Activated CD4-positive, alpha-beta memory T cell treated with anti-CD3 and anti-CD28 coated beads for 36 hours (primary cell): ENCODE results near the gene PLIN4. TPM values are rescaled to one million over a fixed set of nuclear protein-coding genes. Genes with fewer than 3 reads are reported as not detected.
"Not testable (repeated sequence)": the region's sequence is repeated elsewhere in the genome, so short reads cannot be mapped to it uniquely, and the experiment has no call there.

Experiments used
- CTCF ChIA-PET: fragments of 350-600 bp; sonication (Branson Sonifier 250); formaldehyde crosslinking; loops from one replicate; lab custom pipeline; 2021; ENCODE audit warnings: antibody characterized with exemption, inconsistent platforms; lab: Charles Lee
- POLR2A ChIA-PET: fragments of 350-600 bp; sonication (Branson Sonifier 250); formaldehyde crosslinking; loops from one replicate; lab custom pipeline; 2021; ENCODE audit warnings: antibody characterized with exemption; lab: Charles Lee
- DNase-seq: peaks from one replicate; pipeline ENCODE4 v3.0.0-alpha.2; 2020
- H3K27ac Mint-ChIP-seq: one replicate; pipeline ENCODE4 v1.8.0; 2021; ENCODE audit warnings: mixed read lengths
- H3K27me3 Mint-ChIP-seq: one replicate; pipeline ENCODE4 v1.8.0; 2021; ENCODE audit warnings: mixed read lengths
- H3K36me3 Mint-ChIP-seq: one replicate; pipeline ENCODE4 v1.8.0; 2021; ENCODE audit warnings: mixed read lengths
- H3K4me1 Mint-ChIP-seq: one replicate; pipeline ENCODE4 v1.8.0; 2021; ENCODE audit warnings: low read depth, mixed read lengths
- H3K4me3 Mint-ChIP-seq: one replicate; pipeline ENCODE4 v1.8.0; 2021; ENCODE audit warnings: mild to moderate bottlenecking, mixed read lengths
- H3K9me3 Mint-ChIP-seq: one replicate; pipeline ENCODE4 v1.8.0; 2021; ENCODE audit warnings: mixed read lengths
- intact Hi-C: fragments of 100-400 bp; cut with micrococcal nuclease; formaldehyde crosslinking; loops from one replicate; pipeline ENCODE4 v1.15.1; 2023
- total RNA-seq, 2 experiments: library from RNA; stranded (reverse); gene quantifications; one replicate each; pipeline ENCODE4 v1.2.3, GENCODE V29; 2021

Gene PLIN4
- total RNA-seq, 2 experiments from 2014 or later: 0.02 TPM; not detected in 1

- intact Hi-C loops: no loop called here
- Mint-ChIP-seq H3K9me3 (no peaks in the 10 kb centered on the region), H3K27ac (no peak overlapping the region), H3K4me3 (no peak overlapping the region), H3K27me3 (peaks cover 15% of the 10 kb centered on the region), H3K4me1 (peaks cover 2% of the 10 kb centered on the region), H3K36me3 (no peaks in the 10 kb centered on the region)
- POLR2A ChIA-PET: no interaction called here
- CTCF ChIA-PET: interaction anchor here (4.5 kb wide), 1 partner anchor 7 kb away, joined by 33 read pairs; no protein-coding TSS in a partner anchor
- no peak for DNase-seq
Measured at GRCh38 chr19:4533334-4533733, 15.0 kb upstream of the PLIN4 start.

- Mint-ChIP-seq H3K27me3 (peaks cover 15% of the 10 kb centered on the region), H3K4me3 (no peak overlapping the region), H3K27ac (no peak overlapping the region), H3K9me3 (no peaks in the 10 kb centered on the region), H3K4me1 (peaks cover 2% of the 10 kb centered on the region), H3K36me3 (no peaks in the 10 kb centered on the region)
- DNase-seq: no peak
- POLR2A ChIA-PET: no interaction called here
- intact Hi-C loops: no loop called here
- CTCF ChIA-PET: no interaction called here
Measured at GRCh38 chr19:4531562-4532165, 13.4 kb upstream of the PLIN4 start.

GRCh38 chr19:4529924-4530522 is 11.7 kb upstream of the PLIN4 start:
- Mint-ChIP-seq H3K9me3 (no peaks in the 10 kb centered on the region), H3K36me3 (no peaks in the 10 kb centered on the region), H3K4me3 (no peak overlapping the region), H3K4me1 (no peaks in the 10 kb centered on the region), H3K27ac (no peak overlapping the region), H3K27me3 (peaks cover 14% of the 10 kb centered on the region)
- CTCF ChIA-PET: no interaction called here
- POLR2A ChIA-PET: no interaction called here
- no peak for DNase-seq
- intact Hi-C loops: loop anchor here (10.0 kb wide), 1 partner anchor 265 kb away; no protein-coding TSS in a partner anchor

GRCh38 chr19:4528843-4529242 is 10.6 kb upstream of the PLIN4 start:
- no peaks in the 10 kb centered on the region for H3K36me3 Mint-ChIP-seq
- no peaks in the 10 kb centered on the region for H3K9me3 Mint-ChIP-seq
- no peaks in the 10 kb centered on the region for H3K4me1 Mint-ChIP-seq
- no peak overlapping the region for H3K27ac Mint-ChIP-seq
- POLR2A ChIA-PET: no interaction called here
- H3K4me3 Mint-ChIP-seq: no peak overlapping the region
- H3K27me3 Mint-ChIP-seq: peaks cover 9% of the 10 kb centered on the region
- intact Hi-C loops: loop anchor here (10.0 kb wide), 1 partner anchor 264 kb away; no protein-coding TSS in a partner anchor
- CTCF ChIA-PET: no interaction called here
- no peak for DNase-seq

- H3K4me3 Mint-ChIP-seq, H3K4me1 Mint-ChIP-seq: not testable (repeated sequence)
Measured at GRCh38 chr19:4527377-4527776, 9.1 kb upstream of the PLIN4 start.

GRCh38 chr19:4525563-4526002 is 7.3 kb upstream of the PLIN4 start:
- ChIA-PET POLR2A (no interaction called here), CTCF (interaction anchor here (0.6 to 3.3 kb wide), 20 partner anchors 10 to 291 kb away, joined by 3 to 33 read pairs (median 4); partner anchors contain the start of genes MPND, PLIN5 and YJU2)
- DNase-seq: no peak
- Mint-ChIP-seq H3K9me3 (no peaks in the 10 kb centered on the region), H3K27ac (no peak overlapping the region), H3K4me3 (no peak overlapping the region), H3K4me1 (no peaks in the 10 kb centered on the region), H3K27me3 (peaks cover 7% of the 10 kb centered on the region), H3K36me3 (no peaks in the 10 kb centered on the region)
- intact Hi-C loops: loop anchor here (10.0 kb wide), 1 partner anchor 261 kb away; no protein-coding TSS in a partner anchor

More at GRCh38 chr19:4527377-4527776, 9.1 kb upstream of the PLIN4 start:
- DNase-seq, H3K27me3 Mint-ChIP-seq, CTCF ChIA-PET, POLR2A ChIA-PET, H3K27ac Mint-ChIP-seq, H3K36me3 Mint-ChIP-seq, H3K9me3 Mint-ChIP-seq: not testable (repeated sequence)
- intact Hi-C loops: loop anchor here (10.0 kb wide), 1 partner anchor 263 kb away; no protein-coding TSS in a partner anchor

- Mint-ChIP-seq H3K36me3 (no peaks in the 10 kb centered on the region), H3K4me1 (no peaks in the 10 kb centered on the region), H3K4me3 (no peak overlapping the region), H3K27me3 (peaks cover 7% of the 10 kb centered on the region), H3K9me3 (no peaks in the 10 kb centered on the region), H3K27ac (no peak overlapping the region)
- intact Hi-C loops: loop anchor here (10.0 kb wide), 1 partner anchor 260 kb away; no protein-coding TSS in a partner anchor
- DNase-seq: peak; percentile 80
- POLR2A ChIA-PET: no interaction called here
- CTCF ChIA-PET: interaction anchor here (0.6 to 3.3 kb wide), 25 partner anchors 10 to 291 kb away, joined by 3 to 33 read pairs (median 4); partner anchors contain the start of genes MPND, PLIN5 and YJU2
Measured at GRCh38 chr19:4524808-4525562, 6.7 kb upstream of the PLIN4 start.

- Mint-ChIP-seq H3K27ac (no peak overlapping the region), H3K4me1 (no peaks in the 10 kb centered on the region), H3K4me3 (no peak overlapping the region), H3K27me3 (peaks cover 7% of the 10 kb centered on the region), H3K9me3 (no peaks in the 10 kb centered on the region), H3K36me3 (no peaks in the 10 kb centered on the region)
- peak; percentile 41 for DNase-seq
- CTCF ChIA-PET: interaction anchor here (0.6 to 3.3 kb wide), 15 partner anchors 9 to 257 kb away, joined by 3 to 17 read pairs (median 4); partner anchors contain the start of genes LRG1 and PLIN5
- intact Hi-C loops: loop anchor here (10.0 kb wide), 1 partner anchor 259 kb away; no protein-coding TSS in a partner anchor
- POLR2A ChIA-PET: no interaction called here
Measured at GRCh38 chr19:4523306-4524110, 5.2 kb upstream of the PLIN4 start.

GRCh38 chr19:4522291-4523002 is 4.2 kb upstream of the PLIN4 start:
- peaks cover 5% of the 10 kb centered on the region for H3K27me3 Mint-ChIP-seq

GRCh38 chr19:4521888-4522242 is 3.6 kb upstream of the PLIN4 start:
- H3K9me3 Mint-ChIP-seq: no peaks in the 10 kb centered on the region
- ChIA-PET CTCF (interaction anchor here (0.9 to 2.0 kb wide), 3 partner anchors 13 to 255 kb away, joined by 3 to 10 read pairs (median 3); no protein-coding TSS in a partner anchor), POLR2A (interaction anchor here (0.5 kb wide), 1 partner anchor 39 kb away, joined by 4 read pairs; no protein-coding TSS in a partner anchor)
- intact Hi-C loops: loop anchor here (10.0 kb wide), 1 partner anchor 257 kb away; no protein-coding TSS in a partner anchor
- no peaks in the 10 kb centered on the region for H3K36me3 Mint-ChIP-seq
- no peak for DNase-seq
- no peak overlapping the region for H3K27ac Mint-ChIP-seq
- peaks cover 5% of the 10 kb centered on the region for H3K27me3 Mint-ChIP-seq
- no peaks in the 10 kb centered on the region for H3K4me1 Mint-ChIP-seq
- no peak overlapping the region for H3K4me3 Mint-ChIP-seq

More at GRCh38 chr19:4522291-4523002, 4.2 kb upstream of the PLIN4 start:
- Mint-ChIP-seq H3K9me3 (no peaks in the 10 kb centered on the region), H3K4me1 (no peaks in the 10 kb centered on the region), H3K27ac (no peak overlapping the region), H3K36me3 (no peaks in the 10 kb centered on the region), H3K4me3 (no peak overlapping the region)
- ChIA-PET POLR2A (interaction anchor here (0.5 kb wide), 1 partner anchor 38 kb away, joined by 4 read pairs; no protein-coding TSS in a partner anchor), CTCF (interaction anchor here (0.9 to 3.3 kb wide), 13 partner anchors 7 to 255 kb away, joined by 3 to 17 read pairs (median 4); partner anchors contain the start of genes LRG1 and PLIN5)
- DNase-seq: no peak
- intact Hi-C loops: loop anchor here (10.0 kb wide), 1 partner anchor 258 kb away; no protein-coding TSS in a partner anchor
